Natural killer cell (primary cell): Measurements from ENCODE around the gene MIDN. TPM values are rescaled to one million over a fixed set of nuclear protein-coding genes. Genes with fewer than 3 reads are reported as not detected.

Experiments used
- ATAC-seq, 3 donors: fragments of 150-1000 bp in 2 of 3; fragments of 200-7000 bp in 1 of 3; cut with Tn5 transposase; 1 replicate in 1 of 3; 2 replicates in 2 of 3; pipeline ENCODE4 v1.10.0; 2021; ENCODE audit warnings: mild to moderate bottlenecking in 2 of 3, moderate library complexity in 2 of 3
- DNase-seq, 2 donors: peaks; one replicate each; pipeline versions ENCODE4 v3.0.0 to v3.0.0-alpha.2; 2013 to 2021; ENCODE audit warnings: mixed read lengths in 1 of 2
- H3K27ac ChIP-seq: one replicate; pipeline ENCODE4 v1.5.1; 2013; ENCODE audit warnings: mild to moderate bottlenecking, low read length
- H3K27me3 ChIP-seq: one replicate; pipeline ENCODE4 v1.6.1; 2013; ENCODE audit warnings: low read length; ENCODE audit not compliant: control insufficient read depth, insufficient read depth
- H3K36me3 ChIP-seq: one replicate; pipeline ENCODE4 v1.6.1; 2013; ENCODE audit warnings: low read length; ENCODE audit not compliant: control insufficient read depth, insufficient read depth
- H3K4me1 ChIP-seq: one replicate; pipeline ENCODE4 v1.6.1; 2013; ENCODE audit warnings: low read length; ENCODE audit not compliant: control insufficient read depth, insufficient read depth
- H3K4me3 ChIP-seq: one replicate; pipeline ENCODE4 v1.5.1; 2013; ENCODE audit warnings: low read length
- H3K9me3 ChIP-seq: one replicate; pipeline ENCODE4 v1.6.1; 2013; ENCODE audit warnings: low read length; ENCODE audit not compliant: control insufficient read depth, insufficient read depth
- H3K27ac Mint-ChIP-seq, 2 donors: one replicate each; pipeline ENCODE4 v1.8.0; 2022; ENCODE audit warnings: mild to moderate bottlenecking in 2 of 2, mixed read lengths in 2 of 2, moderate library complexity in 1 of 2
- H3K27me3 Mint-ChIP-seq, 2 donors: one replicate each; pipeline ENCODE4 v1.8.0; 2022; ENCODE audit warnings: low read depth in 2 of 2, mixed read lengths in 2 of 2
- H3K36me3 Mint-ChIP-seq: one replicate; pipeline ENCODE4 v1.8.0; 2022; ENCODE audit warnings: mixed read lengths
- H3K4me1 Mint-ChIP-seq, 2 donors: one replicate each; pipeline ENCODE4 v1.8.0; 2022; ENCODE audit warnings: mixed read lengths in 2 of 2
- H3K4me3 Mint-ChIP-seq: one replicate; pipeline ENCODE4 v1.8.0; 2022; ENCODE audit warnings: mild to moderate bottlenecking, moderate library complexity, mixed read lengths
- H3K9me3 Mint-ChIP-seq, 2 donors: one replicate each; pipeline ENCODE4 v1.8.0; 2022; ENCODE audit warnings: mixed read lengths in 2 of 2
- CTCF ChIP-seq: fragments of 200-600 bp; IDR thresholded peaks from one replicate; pipeline ENCODE4 v1.8.0; 2022; ENCODE audit warnings: antibody characterized with exemption
- WGBS: methylation state at CpG from one replicate; pipeline ENCODE4 v1.1.7; 2013; ENCODE audit warnings: missing lambda C conversion rate; ENCODE audit not compliant: insufficient coverage; 5-methylcytosine and 5-hydroxymethylcytosine counted together
- intact Hi-C: fragments of 100-400 bp; cut with micrococcal nuclease; formaldehyde crosslinking; loops from one replicate; pipeline ENCODE4 v1.14.2; 2022
- total RNA-seq, 4 donors: library from RNA; stranded (reverse); fragments of 120-200 nt in 1 of 4; gene quantifications; one replicate each; pipeline versions ENCODE4 v1.2.3 to v1.2.4, GENCODE V29; 2013 to 2022

Gene MIDN
- total RNA-seq, 3 donors from 2014 or later (not counting 1 experiment from before 2014, with no cell fraction given), result 296 to 367 (median 314) TPM

GRCh38 chr19:1285737-1286360 lies 37.5 kb downstream of the MIDN start, which contains the start of gene EFNA2:
EFNA2 (plus strand) TSS chr19:1285873; CDS start chr19:1286169, 296 bp downstream.
- Mint-ChIP-seq H3K4me1 (peaks cover 0 to 14% of the 10 kb centered on the region in 2 donors), H3K36me3 (no peaks in the 10 kb centered on the region), H3K4me3 (peak within 1 kb of the TSS; percentile 64), H3K27ac (no peak within 1 kb of the TSS), H3K27me3 (peaks cover 12 to 27% of the 10 kb centered on the region in 2 donors), H3K9me3 (no peaks in the 10 kb centered on the region)
- peaks cover 10% of the 10 kb centered on the region for H3K4me1 ChIP-seq
- ATAC-seq (peak in 2 of 3 donors; percentile 24 to 44), DNase-seq (no peak)
- H3K27ac ChIP-seq, result no peak within 1 kb of the TSS
- under 1% methylated on average over 113 of the region's 113 CpGs for WGBS
- H3K36me3 ChIP-seq, result no peaks in the 10 kb centered on the region
- H3K9me3 ChIP-seq, result no peaks in the 10 kb centered on the region
- H3K4me3 ChIP-seq, result no peak within 1 kb of the TSS
- H3K27me3 ChIP-seq, result peaks cover 22% of the 10 kb centered on the region
- intact Hi-C loops, result no loop called here
- TF ChIP-seq CTCF, result no peak

- TF ChIP-seq CTCF, result no peak
- Mint-ChIP-seq H3K9me3 (no peaks in the 10 kb centered on the region), H3K27me3 (peaks cover 12 to 27% of the 10 kb centered on the region in 2 donors), H3K4me1 (peaks cover 0 to 11% of the 10 kb centered on the region in 2 donors), H3K27ac (no peak overlapping the region), H3K36me3 (no peaks in the 10 kb centered on the region), H3K4me3 (peak overlapping the region; percentile 64)
- Histone ChIP-seq H3K27me3 (peaks cover 22% of the 10 kb centered on the region), H3K27ac (no peak overlapping the region), H3K4me1 (peaks cover 10% of the 10 kb centered on the region), H3K4me3 (no peak overlapping the region), H3K9me3 (no peaks in the 10 kb centered on the region), H3K36me3 (no peaks in the 10 kb centered on the region)
- WGBS, result 44% methylated on average over 38 of the region's 38 CpGs
- no peak for ATAC-seq
- no peak for DNase-seq
- intact Hi-C loops, result no loop called here
These were observed 38.3 kb downstream of the MIDN start for GRCh38 chr19:1286487-1287353.

GRCh38 chr19:1287354-1288225 lies 39.2 kb downstream of the MIDN start:
- ATAC-seq, result peak in 1 of 3 donors; percentile 20
- peaks cover 0 to 9% of the 10 kb centered on the region in 2 donors for H3K4me1 Mint-ChIP-seq
- no peak for TF ChIP-seq CTCF
- Histone ChIP-seq H3K27me3 (peaks cover 22% of the 10 kb centered on the region), H3K4me1 (peaks cover 10% of the 10 kb centered on the region), H3K36me3 (no peaks in the 10 kb centered on the region), H3K9me3 (no peaks in the 10 kb centered on the region), H3K4me3 (no peak overlapping the region), H3K27ac (no peak overlapping the region)
- no peak overlapping the region for H3K27ac Mint-ChIP-seq
- no peaks in the 10 kb centered on the region for H3K36me3 Mint-ChIP-seq
- no peaks in the 10 kb centered on the region for H3K9me3 Mint-ChIP-seq
- WGBS, result 22% methylated on average over 55 of the region's 55 CpGs
- intact Hi-C loops, result no loop called here
- H3K27me3 Mint-ChIP-seq, result peaks cover 12 to 32% of the 10 kb centered on the region in 2 donors
- DNase-seq, result no peak
- H3K4me3 Mint-ChIP-seq, result peak overlapping the region; percentile 31
